Left lung (tissue), 10 donors: Measurements from ENCODE around the gene SOWAHD. TPM values are rescaled to one million over a fixed set of nuclear protein-coding genes. Genes with fewer than 3 reads are reported as not detected.
A peak's percentile ranks its signal among the peaks of the same experiment; 100 is the strongest.

Experiments used
- ATAC-seq: fragments of 200-7000 bp; cut with Tn5 transposase; one replicate; pipeline ENCODE4 v1.9.1; 2020; ENCODE audit warnings: moderate library complexity
- DNase-seq, 4 donors: peaks; one replicate each; pipeline ENCODE4 v3.0.0-alpha.2; 2013 to 2020
- H3K27ac ChIP-seq, 2 donors: fragments of 200-600 bp; sonication (generic) in 1 of 2; one replicate each; pipeline versions ENCODE4 v1.5.0 to v1.8.0; 2020 to 2021
- H3K27me3 ChIP-seq, 2 donors: fragments of 200-600 bp; sonication (generic) in 1 of 2; one replicate each; pipeline versions ENCODE4 v1.5.0 to v1.8.0; 2020 to 2021
- H3K36me3 ChIP-seq, 2 donors: fragments of 200-600 bp; sonication (generic) in 1 of 2; one replicate each; pipeline versions ENCODE4 v1.5.0 to v1.8.0; 2020 to 2021
- H3K4me1 ChIP-seq, 2 donors: fragments of 200-600 bp; one replicate each; pipeline ENCODE4 v1.8.0; 2021
- H3K4me3 ChIP-seq, 2 donors: fragments of 200-600 bp; sonication (generic) in 1 of 2; one replicate each; pipeline versions ENCODE4 v1.5.0 to v1.8.0; 2020 to 2021; ENCODE audit warnings: mild to moderate bottlenecking in 1 of 2
- H3K9me3 ChIP-seq, 2 donors: fragments of 200-600 bp; sonication (generic) in 1 of 2; one replicate each; pipeline versions ENCODE4 v1.5.0 to v1.8.0; 2020 to 2021
- CTCF ChIP-seq, 2 donors: fragments of 200-600 bp; sonication (generic) in 1 of 2; IDR thresholded peaks; one replicate each; pipeline versions ENCODE4 v1.5.0 to v1.8.0; 2021; ENCODE audit warnings: antibody characterized with exemption in 2 of 2
- intact Hi-C, 2 donors: fragments of 100-400 bp; cut with DNase I; formaldehyde crosslinking; loops; one replicate each; pipeline versions ENCODE4 v1.11.2 to v1.14.2; 2022
- polyA plus RNA-seq, 6 donors: library from polyadenylated mRNA; unstranded; fragments of 120-200 nt; gene quantifications; one replicate each; pipeline ENCODE4 v1.2.1, GENCODE V29; 2013; ENCODE audit not compliant: insufficient read length in 6 of 6
- total RNA-seq, 2 donors: library from RNA; stranded (reverse); fragmentation: NEBNext Ultra II Directional; extraction: Animal tissue kit (Norgen Biotek cat#: 25700); gene quantifications; one replicate each; pipeline ENCODE4 v1.2.1, GENCODE V29; 2021
- donor health status: DM: no; HTN: yes; CAD: no.
- donor health status: DM: no; HTN: no; CAD: no.

Gene SOWAHD
- total and polyA plus RNA-seq, 8 donors, result 0.34 to 4.2 (median 0.64) TPM

GRCh38 chrX:119784747-119785446 lies 26.5 kb downstream of the SOWAHD start:
- H3K4me3 ChIP-seq, result no peak overlapping the region
- no peaks in the 10 kb centered on the region for H3K9me3 ChIP-seq
- no peaks in the 10 kb centered on the region for H3K27me3 ChIP-seq
- peak; percentile 21 to 50 for TF ChIP-seq CTCF (IDR thresholded peaks at IDR 0.05)
- DNase-seq (no peak), ATAC-seq (peak; percentile 61)
- intact Hi-C loops, result no loop called here
- peaks cover 0 to 48% of the 10 kb centered on the region in 2 donors for H3K36me3 ChIP-seq
- peaks cover 6 to 35% of the 10 kb centered on the region in 2 donors for H3K4me1 ChIP-seq
- no peak overlapping the region for H3K27ac ChIP-seq

- H3K9me3 ChIP-seq, result no peaks in the 10 kb centered on the region
- no peaks in the 10 kb centered on the region for H3K27me3 ChIP-seq
- peak overlapping the region; percentile 94 to 97 for H3K27ac ChIP-seq
- peak overlapping the region; percentile 47 to 63 for H3K4me3 ChIP-seq
- intact Hi-C loops, result no loop called here
- peak; percentile 52 for ATAC-seq
- peaks cover 6 to 34% of the 10 kb centered on the region in 2 donors for H3K4me1 ChIP-seq
- peaks cover 0 to 24% of the 10 kb centered on the region in 2 donors for H3K36me3 ChIP-seq
- TF ChIP-seq CTCF (IDR thresholded peaks at IDR 0.05), result no peak
- DNase-seq, result peak in 2 of 4 donors; percentile 35 to 46
These were observed 32.6 kb downstream of the SOWAHD start for GRCh38 chrX:119790977-119791436.

- H3K9me3 ChIP-seq, result no peaks in the 10 kb centered on the region
- H3K4me3 ChIP-seq, result peak within 1 kb of the TSS; percentile 47 to 63
- ATAC-seq (peak; percentile 96), DNase-seq (peak; percentile 85 to 90 (median 88))
- H3K4me1 ChIP-seq, result peaks cover 6 to 34% of the 10 kb centered on the region in 2 donors
- H3K27me3 ChIP-seq, result no peaks in the 10 kb centered on the region
- intact Hi-C loops, result no loop called here
- H3K36me3 ChIP-seq, result peaks cover 0 to 20% of the 10 kb centered on the region in 2 donors
- peak within 1 kb of the TSS; percentile 94 to 97 for H3K27ac ChIP-seq
- TF ChIP-seq CTCF (IDR thresholded peaks at IDR 0.05), result no peak
These were observed 33.2 kb downstream of the SOWAHD start, which contains the start of gene RPL39 for GRCh38 chrX:119791437-119792231. TSS of gene RPL39 (minus strand) at chrX:119791630. CDS start at chrX:119791576, 54 bp downstream.

- Histone ChIP-seq H3K27ac (no peak overlapping the region), H3K4me1 (no peaks in the 10 kb centered on the region), H3K4me3 (no peak overlapping the region), H3K27me3 (no peaks in the 10 kb centered on the region), H3K36me3 (no peaks in the 10 kb centered on the region), H3K9me3 (no peaks in the 10 kb centered on the region)
- TF ChIP-seq CTCF (IDR thresholded peaks at IDR 0.05), result no peak
- intact Hi-C loops, result no loop called here
- no peak for DNase-seq
- no peak for ATAC-seq
These were observed 43.1 kb downstream of the SOWAHD start for GRCh38 chrX:119801253-119802221.
